Measurements from ENCODE around the gene N4BP2L2. TPM values are rescaled to one million over a fixed set of nuclear protein-coding genes. Genes with fewer than 3 reads are reported as not detected.

N4BP2L2 gene
- total and polyA plus RNA-seq, 2 of the 13 experiments (the other 11 are each of a cell fraction or from before 2014, with no cell fraction given) = 58.9 to 81.2 TPM

GRCh38 chr13:32499538-32500210, 38.9 kb downstream of the N4BP2L2 start (continued):
- TF ChIP-seq, protein P1, sequence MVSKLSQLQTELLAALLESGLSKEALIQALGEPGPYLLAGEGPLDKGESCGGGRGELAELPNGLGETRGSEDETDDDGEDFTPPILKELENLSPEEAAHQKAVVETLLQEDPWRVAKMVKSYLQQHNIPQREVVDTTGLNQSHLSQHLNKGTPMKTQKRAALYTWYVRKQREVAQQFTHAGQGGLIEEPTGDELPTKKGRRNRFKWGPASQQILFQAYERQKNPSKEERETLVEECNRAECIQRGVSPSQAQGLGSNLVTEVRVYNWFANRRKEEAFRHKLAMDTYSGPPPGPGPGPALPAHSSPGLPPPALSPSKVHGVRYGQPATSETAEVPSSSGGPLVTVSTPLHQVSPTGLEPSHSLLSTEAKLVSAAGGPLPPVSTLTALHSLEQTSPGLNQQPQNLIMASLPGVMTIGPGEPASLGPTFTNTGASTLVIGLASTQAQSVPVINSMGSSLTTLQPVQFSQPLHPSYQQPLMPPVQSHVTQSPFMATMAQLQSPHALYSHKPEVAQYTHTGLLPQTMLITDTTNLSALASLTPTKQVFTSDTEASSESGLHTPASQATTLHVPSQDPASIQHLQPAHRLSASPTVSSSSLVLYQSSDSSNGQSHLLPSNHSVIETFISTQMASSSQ (IDR thresholded peaks at IDR 0.05; ENCODE audit: low read depth) = no peak
- TF ChIP-seq, protein P1 (CRISPR knock-in tag; IDR thresholded peaks at IDR 0.05; ENCODE audit: borderline replicate concordance) = no peak; the same call in 1 of the 2 replicates
- TF ChIP-seq JUND (CRISPR knock-in tag; IDR thresholded peaks at IDR 0.05) (no peak), MAFF (IDR thresholded peaks at IDR 0.05; ENCODE audit: low read depth, low read length) (peak; percentile 91), XBP1 (CRISPR knock-in tag; IDR thresholded peaks at IDR 0.05) (no peak), SRY (CRISPR knock-in tag; IDR thresholded peaks at IDR 0.05) (no peak), KLF9 (CRISPR knock-in tag; IDR thresholded peaks at IDR 0.05; ENCODE audit: low read depth) (no peak), POLR2A (IDR thresholded peaks at IDR 0.05; ENCODE audit: insufficient read depth in 1 of 2, low read depth in 2 of 2, low read length in 2 of 2) (peak in 1 of 2 experiments; percentile 37; a peak in 1 of 4 replicates), NFIB (CRISPR knock-in tag; IDR thresholded peaks at IDR 0.05; ENCODE audit: borderline replicate concordance) (no peak), ZNF792 (CRISPR knock-in tag; IDR thresholded peaks at IDR 0.05) (peak; percentile 85), MED1 (CRISPR knock-in tag; IDR thresholded peaks at IDR 0.05) (peak; percentile 71), SP140L (CRISPR knock-in tag; IDR thresholded peaks at IDR 0.05; ENCODE audit: borderline replicate concordance) (no peak), SOX13 (IDR thresholded peaks at IDR 0.05) (peak; percentile 70), SOX13 (CRISPR knock-in tag; conservative IDR thresholded peaks at IDR 0.05 in 1 of 2, IDR thresholded peaks at IDR 0.05 in 1 of 2) (peak in 1 of 2 experiments; percentile 90; a peak in 2 of 4 replicates), PITX1 (CRISPR knock-in tag; IDR thresholded peaks at IDR 0.05) (peak; percentile 74), ERF (CRISPR knock-in tag; IDR thresholded peaks at IDR 0.05) (peak; percentile 51), TEAD3 (CRISPR knock-in tag; optimal IDR thresholded peaks at IDR 0.05; ENCODE audit: borderline replicate concordance) (peak; percentile 10), ZMYM3 (CRISPR knock-in tag; IDR thresholded peaks at IDR 0.05) (peak; percentile 74; the same call in 1 of the 2 replicates), CREB1 (IDR thresholded peaks at IDR 0.05) (no peak), CREB1 (CRISPR knock-in tag; IDR thresholded peaks at IDR 0.05) (peak; percentile 47; the same call in 1 of the 2 replicates)
- TF ChIP-seq, protein P2, sequence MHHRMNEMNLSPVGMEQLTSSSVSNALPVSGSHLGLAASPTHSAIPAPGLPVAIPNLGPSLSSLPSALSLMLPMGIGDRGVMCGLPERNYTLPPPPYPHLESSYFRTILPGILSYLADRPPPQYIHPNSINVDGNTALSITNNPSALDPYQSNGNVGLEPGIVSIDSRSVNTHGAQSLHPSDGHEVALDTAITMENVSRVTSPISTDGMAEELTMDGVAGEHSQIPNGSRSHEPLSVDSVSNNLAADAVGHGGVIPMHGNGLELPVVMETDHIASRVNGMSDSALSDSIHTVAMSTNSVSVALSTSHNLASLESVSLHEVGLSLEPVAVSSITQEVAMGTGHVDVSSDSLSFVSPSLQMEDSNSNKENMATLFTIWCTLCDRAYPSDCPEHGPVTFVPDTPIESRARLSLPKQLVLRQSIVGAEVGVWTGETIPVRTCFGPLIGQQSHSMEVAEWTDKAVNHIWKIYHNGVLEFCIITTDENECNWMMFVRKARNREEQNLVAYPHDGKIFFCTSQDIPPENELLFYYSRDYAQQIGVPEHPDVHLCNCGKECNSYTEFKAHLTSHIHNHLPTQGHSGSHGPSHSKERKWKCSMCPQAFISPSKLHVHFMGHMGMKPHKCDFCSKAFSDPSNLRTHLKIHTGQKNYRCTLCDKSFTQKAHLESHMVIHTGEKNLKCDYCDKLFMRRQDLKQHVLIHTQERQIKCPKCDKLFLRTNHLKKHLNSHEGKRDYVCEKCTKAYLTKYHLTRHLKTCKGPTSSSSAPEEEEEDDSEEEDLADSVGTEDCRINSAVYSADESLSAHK (CRISPR knock-in tag; IDR thresholded peaks at IDR 0.05; ENCODE audit: borderline replicate concordance) = no peak
- TF ChIP-seq, protein P3, sequence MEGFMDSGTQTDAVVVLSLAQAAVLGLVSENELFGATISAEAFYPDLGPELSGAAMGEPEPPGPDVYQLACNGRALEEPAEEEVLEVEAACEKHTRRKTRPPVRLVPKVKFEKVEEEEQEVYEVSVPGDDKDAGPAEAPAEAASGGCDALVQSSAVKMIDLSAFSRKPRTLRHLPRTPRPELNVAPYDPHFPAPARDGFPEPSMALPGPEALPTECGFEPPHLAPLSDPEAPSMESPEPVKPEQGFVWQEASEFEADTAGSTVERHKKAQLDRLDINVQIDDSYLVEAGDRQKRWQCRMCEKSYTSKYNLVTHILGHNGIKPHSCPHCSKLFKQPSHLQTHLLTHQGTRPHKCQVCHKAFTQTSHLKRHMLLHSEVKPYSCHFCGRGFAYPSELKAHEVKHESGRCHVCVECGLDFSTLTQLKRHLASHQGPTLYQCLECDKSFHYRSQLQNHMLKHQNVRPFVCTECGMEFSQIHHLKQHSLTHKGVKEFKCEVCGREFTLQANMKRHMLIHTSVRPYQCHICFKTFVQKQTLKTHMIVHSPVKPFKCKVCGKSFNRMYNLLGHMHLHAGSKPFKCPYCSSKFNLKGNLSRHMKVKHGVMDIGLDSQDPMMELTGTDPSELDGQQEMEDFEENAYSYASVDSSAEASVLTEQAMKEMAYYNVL (CRISPR knock-in tag; IDR thresholded peaks at IDR 0.05; ENCODE audit: borderline replicate concordance) = peak; percentile 66; the same call in 1 of the 2 replicates
